Neural cell (in vitro differentiated cells): ENCODE measurements around the gene NOL11. TPM values are rescaled to one million over a fixed set of nuclear protein-coding genes. Genes with fewer than 3 reads are reported as not detected.

Experiments
- H2AFZ ChIP-seq: fragments of 200-600, 300-800 bp; sonication (generic), shearing (Covaris generic); 2 replicates; pipeline ENCODE4 v1.6.0; 2014; ENCODE audit warnings: low read depth, mild to moderate bottlenecking, antibody characterized with exemption, low read length, moderate library complexity
- H3F3A ChIP-seq: fragments of 200-600 bp; shearing (Covaris generic); 2 replicates; pipeline ENCODE4 v1.6.1; 2016; ENCODE audit warnings: mild to moderate bottlenecking, moderate library complexity, mixed read lengths, antibody characterized with exemption, low read length; ENCODE audit not compliant: insufficient read depth, poor library complexity, severe bottlenecking
- H3K27ac ChIP-seq: fragments of 200-600, 300-800 bp; sonication (generic), shearing (Covaris generic); 2 replicates; pipeline ENCODE4 v1.5.1; 2014; ENCODE audit warnings: mild to moderate bottlenecking, low read length, moderate library complexity
- H3K27me3 ChIP-seq: fragments of 300-800, 200-600 bp; sonication (generic), shearing (Covaris generic); 2 replicates; pipeline ENCODE4 v1.6.0; 2014; ENCODE audit warnings: mild to moderate bottlenecking, low read depth, low read length, moderate library complexity; ENCODE audit not compliant: insufficient read depth
- H3K36me3 ChIP-seq: fragments of 300-800, 200-600 bp; sonication (generic), shearing (Covaris generic); 2 replicates; pipeline ENCODE4 v1.5.1; 2014; ENCODE audit warnings: mild to moderate bottlenecking, antibody characterized with exemption, low read length, moderate library complexity; ENCODE audit not compliant: insufficient read depth
- H3K4me2 ChIP-seq: fragments of 300-800, 200-600 bp; sonication (generic), shearing (Covaris generic); 2 replicates; pipeline ENCODE4 v1.6.0; 2014; ENCODE audit warnings: mild to moderate bottlenecking, low read length
- H3K4me3 ChIP-seq: fragments of 300-800, 200-600 bp; sonication (generic), shearing (Covaris generic); 2 replicates; pipeline ENCODE4 v1.5.1; 2014; ENCODE audit warnings: mild to moderate bottlenecking, low read length, moderate library complexity
- H3K79me2 ChIP-seq: fragments of 200-600 bp; shearing (Covaris generic); replicated peaks from 2 replicates; pipeline ENCODE4 v1.6.0; 2014; ENCODE audit warnings: mild to moderate bottlenecking, low read length, moderate library complexity; ENCODE audit not compliant: insufficient read depth
- H3K9ac ChIP-seq: fragments of 300-800, 200-600 bp; sonication (generic), shearing (Covaris generic); 2 replicates; pipeline ENCODE4 v1.6.1; 2016; ENCODE audit warnings: mild to moderate bottlenecking, low read length, mixed read lengths
- H3K9me2 ChIP-seq: fragments of 200-600 bp; shearing (Covaris generic); 2 replicates; pipeline ENCODE4 v1.6.1; 2016; ENCODE audit warnings: mild to moderate bottlenecking, low read length, mixed read lengths; ENCODE audit not compliant: insufficient read depth
- H3K9me3 ChIP-seq: fragments of 200-600, 300-800 bp; sonication (generic), shearing (Covaris generic); 2 replicates; pipeline ENCODE4 v1.6.1; 2016; ENCODE audit warnings: mild to moderate bottlenecking, mixed run types, low read length, moderate library complexity, mixed read lengths
- H4K20me1 ChIP-seq: fragments of 200-600 bp; shearing (Covaris generic); 2 replicates; pipeline ENCODE4 v1.6.1; 2016; ENCODE audit warnings: mild to moderate bottlenecking, mixed run types; ENCODE audit not compliant: insufficient read depth
- EP300 ChIP-seq: fragments of 450-650 bp; conservative IDR thresholded peaks from 2 replicates; pipeline ENCODE4 v1.6.1; 2014; ENCODE audit warnings: antibody characterized with exemption, mild to moderate bottlenecking, moderate library complexity; ENCODE audit not compliant: poor library complexity, severe bottlenecking
- EZH2 ChIP-seq: fragments of 200-600, 300-800 bp; shearing (Covaris generic), sonication (generic); IDR thresholded peaks from 2 replicates; pipeline ENCODE4 v1.6.1; 2014; ENCODE audit warnings: antibody characterized with exemption, low read length, borderline replicate concordance, mild to moderate bottlenecking; ENCODE audit not compliant: insufficient read depth, poor library complexity, severe bottlenecking
- MXI1 ChIP-seq: fragments of 450-650 bp; conservative IDR thresholded peaks from 2 replicates; pipeline ENCODE4 v1.6.1; 2014; ENCODE audit warnings: antibody characterized with exemption, mild to moderate bottlenecking; ENCODE audit not compliant: poor library complexity, severe bottlenecking
- POLR2AphosphoS5 ChIP-seq: IDR thresholded peaks from 2 replicates; pipeline ENCODE4 v1.6.1; 2012
- RAD21 ChIP-seq: fragments of 450-650 bp; conservative IDR thresholded peaks from 2 replicates; pipeline ENCODE4 v1.6.1; 2014; ENCODE audit warnings: antibody characterized with exemption, mild to moderate bottlenecking, moderate library complexity
- SMC3 ChIP-seq: fragments of 450-650 bp; conservative IDR thresholded peaks from 2 replicates; pipeline ENCODE4 v1.6.1; 2014; ENCODE audit warnings: antibody characterized with exemption, mild to moderate bottlenecking, moderate library complexity; ENCODE audit not compliant: poor library complexity
- TAF1 ChIP-seq: IDR thresholded peaks from 2 replicates; pipeline ENCODE4 v1.6.1; 2012; ENCODE audit warnings: low read depth
- polyA plus RNA-seq: library from polyadenylated mRNA; depleted of rRNA; stranded (reverse); fragments of >200 nt; gene quantifications from 2 replicates; pipeline ENCODE4 v1.2.3, GENCODE V29; 2014
- TF ChIP-seq, protein P1 (sequence below): fragments of 450-650 bp; IDR thresholded peaks from 2 replicates; pipeline ENCODE4 v1.5.1; 2014; ENCODE audit warnings: antibody characterized with exemption, mild to moderate bottlenecking, moderate library complexity; ENCODE audit not compliant: poor library complexity, severe bottlenecking
- TF ChIP-seq, protein P2 (sequence below): IDR thresholded peaks from 2 replicates; pipeline ENCODE4 v1.6.1; 2012; ENCODE audit warnings: borderline replicate concordance

NOL11 gene
- polyA plus RNA-seq, 1 donor from 2014 or later: 59.7 TPM

DNA sequence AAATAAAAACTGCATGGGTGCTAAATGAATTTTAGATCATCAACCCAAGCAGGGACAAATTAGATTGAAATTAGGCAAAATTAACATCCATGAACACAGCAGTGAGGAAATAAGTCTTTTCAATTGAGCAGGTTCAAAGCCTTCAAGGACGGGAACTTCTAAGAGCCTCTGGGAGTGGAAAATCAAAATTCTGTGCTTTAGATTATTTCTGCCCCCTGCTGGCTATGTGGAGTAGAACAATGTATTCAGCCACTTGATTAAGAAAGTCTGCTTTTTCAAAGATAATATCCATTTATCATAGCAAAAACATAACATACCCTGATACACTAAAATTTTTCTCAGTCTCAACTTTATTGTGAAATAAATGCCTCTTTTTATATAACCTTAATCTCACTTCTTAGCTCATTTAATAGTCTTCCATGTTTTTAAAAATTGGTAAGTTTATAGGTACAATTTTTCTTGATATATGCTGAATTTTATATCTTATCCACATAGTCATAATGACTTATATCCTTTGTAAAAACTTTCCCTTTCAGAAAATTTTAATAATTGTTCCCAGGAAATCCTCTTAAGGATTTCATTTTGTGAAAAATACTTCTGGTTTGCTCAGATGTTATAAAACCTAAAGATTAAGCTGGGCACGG is 28.1 kb upstream of the NOL11 start:
- no peak overlapping the region for H3K4me3 ChIP-seq
- H3K79me2 ChIP-seq: no peaks in the 10 kb centered on the region
- no peak overlapping the region for H3K27ac ChIP-seq
- no peaks in the 10 kb centered on the region for H3F3A ChIP-seq
- no peaks in the 10 kb centered on the region for H4K20me1 ChIP-seq
- no peak overlapping the region for H3K4me2 ChIP-seq
- no peaks in the 10 kb centered on the region for H3K27me3 ChIP-seq
- TF ChIP-seq EZH2: no peak
- TF ChIP-seq, protein P1, sequence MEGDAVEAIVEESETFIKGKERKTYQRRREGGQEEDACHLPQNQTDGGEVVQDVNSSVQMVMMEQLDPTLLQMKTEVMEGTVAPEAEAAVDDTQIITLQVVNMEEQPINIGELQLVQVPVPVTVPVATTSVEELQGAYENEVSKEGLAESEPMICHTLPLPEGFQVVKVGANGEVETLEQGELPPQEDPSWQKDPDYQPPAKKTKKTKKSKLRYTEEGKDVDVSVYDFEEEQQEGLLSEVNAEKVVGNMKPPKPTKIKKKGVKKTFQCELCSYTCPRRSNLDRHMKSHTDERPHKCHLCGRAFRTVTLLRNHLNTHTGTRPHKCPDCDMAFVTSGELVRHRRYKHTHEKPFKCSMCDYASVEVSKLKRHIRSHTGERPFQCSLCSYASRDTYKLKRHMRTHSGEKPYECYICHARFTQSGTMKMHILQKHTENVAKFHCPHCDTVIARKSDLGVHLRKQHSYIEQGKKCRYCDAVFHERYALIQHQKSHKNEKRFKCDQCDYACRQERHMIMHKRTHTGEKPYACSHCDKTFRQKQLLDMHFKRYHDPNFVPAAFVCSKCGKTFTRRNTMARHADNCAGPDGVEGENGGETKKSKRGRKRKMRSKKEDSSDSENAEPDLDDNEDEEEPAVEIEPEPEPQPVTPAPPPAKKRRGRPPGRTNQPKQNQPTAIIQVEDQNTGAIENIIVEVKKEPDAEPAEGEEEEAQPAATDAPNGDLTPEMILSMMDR: peak; percentile 83
- TF ChIP-seq SMC3: peak; percentile 92
- TF ChIP-seq EP300: no peak
- TF ChIP-seq RAD21: peak; percentile 82
- no peak for TF ChIP-seq MXI1
- TF ChIP-seq POLR2AphosphoS5: no peak
- no peak overlapping the region for H2AFZ ChIP-seq
- no peaks in the 10 kb centered on the region for H3K9me3 ChIP-seq
- no peak overlapping the region for H3K9ac ChIP-seq
- H3K9me2 ChIP-seq: no peaks in the 10 kb centered on the region
- no peaks in the 10 kb centered on the region for H3K36me3 ChIP-seq

DNA sequence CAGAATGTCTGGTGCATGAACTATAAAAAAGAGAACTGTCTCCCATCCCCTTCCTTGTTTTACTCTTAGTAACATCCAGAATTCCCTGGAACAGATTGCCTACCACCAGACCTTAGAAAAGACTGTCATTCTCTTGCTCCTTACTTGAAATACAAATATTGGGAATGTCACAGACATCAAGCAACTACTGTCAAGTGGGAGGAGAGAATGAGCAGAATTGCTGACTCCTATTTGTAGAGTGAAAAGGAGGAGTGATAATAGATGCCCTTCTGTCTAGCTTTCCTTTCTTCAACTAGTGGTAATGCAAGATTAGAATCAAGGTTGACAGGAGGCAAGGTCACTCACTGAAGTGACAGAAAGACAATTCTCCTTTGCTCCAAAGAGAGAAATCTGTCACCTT is 23.9 kb upstream of the NOL11 start:
- Histone ChIP-seq H3K9me2 (no peaks in the 10 kb centered on the region), H3K79me2 (no peaks in the 10 kb centered on the region), H4K20me1 (no peaks in the 10 kb centered on the region), H3K27ac (no peak overlapping the region), H3K9ac (no peak overlapping the region), H3K4me3 (no peak overlapping the region), H3K4me2 (no peak overlapping the region), H3K9me3 (no peaks in the 10 kb centered on the region), H2AFZ (no peak overlapping the region), H3K36me3 (no peaks in the 10 kb centered on the region), H3K27me3 (no peaks in the 10 kb centered on the region), H3F3A (no peaks in the 10 kb centered on the region)
- TF ChIP-seq SMC3 (no peak), TAF1 (no peak), MXI1 (no peak), EP300 (no peak), RAD21 (no peak), EZH2 (no peak), POLR2AphosphoS5 (no peak)
- TF ChIP-seq, protein P2, sequence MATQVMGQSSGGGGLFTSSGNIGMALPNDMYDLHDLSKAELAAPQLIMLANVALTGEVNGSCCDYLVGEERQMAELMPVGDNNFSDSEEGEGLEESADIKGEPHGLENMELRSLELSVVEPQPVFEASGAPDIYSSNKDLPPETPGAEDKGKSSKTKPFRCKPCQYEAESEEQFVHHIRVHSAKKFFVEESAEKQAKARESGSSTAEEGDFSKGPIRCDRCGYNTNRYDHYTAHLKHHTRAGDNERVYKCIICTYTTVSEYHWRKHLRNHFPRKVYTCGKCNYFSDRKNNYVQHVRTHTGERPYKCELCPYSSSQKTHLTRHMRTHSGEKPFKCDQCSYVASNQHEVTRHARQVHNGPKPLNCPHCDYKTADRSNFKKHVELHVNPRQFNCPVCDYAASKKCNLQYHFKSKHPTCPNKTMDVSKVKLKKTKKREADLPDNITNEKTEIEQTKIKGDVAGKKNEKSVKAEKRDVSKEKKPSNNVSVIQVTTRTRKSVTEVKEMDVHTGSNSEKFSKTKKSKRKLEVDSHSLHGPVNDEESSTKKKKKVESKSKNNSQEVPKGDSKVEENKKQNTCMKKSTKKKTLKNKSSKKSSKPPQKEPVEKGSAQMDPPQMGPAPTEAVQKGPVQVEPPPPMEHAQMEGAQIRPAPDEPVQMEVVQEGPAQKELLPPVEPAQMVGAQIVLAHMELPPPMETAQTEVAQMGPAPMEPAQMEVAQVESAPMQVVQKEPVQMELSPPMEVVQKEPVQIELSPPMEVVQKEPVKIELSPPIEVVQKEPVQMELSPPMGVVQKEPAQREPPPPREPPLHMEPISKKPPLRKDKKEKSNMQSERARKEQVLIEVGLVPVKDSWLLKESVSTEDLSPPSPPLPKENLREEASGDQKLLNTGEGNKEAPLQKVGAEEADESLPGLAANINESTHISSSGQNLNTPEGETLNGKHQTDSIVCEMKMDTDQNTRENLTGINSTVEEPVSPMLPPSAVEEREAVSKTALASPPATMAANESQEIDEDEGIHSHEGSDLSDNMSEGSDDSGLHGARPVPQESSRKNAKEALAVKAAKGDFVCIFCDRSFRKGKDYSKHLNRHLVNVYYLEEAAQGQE: no peak
- TF ChIP-seq, protein P1: no peak
